HG02571 (cell line): Measurements from ENCODE around the gene ENG.
"Not testable (repeated sequence)": the region's sequence is repeated elsewhere in the genome, so short reads cannot be mapped to it uniquely, and the experiment has no call there.

Experiments used
- ATAC-seq: cut with Tn5 transposase; IDR thresholded peaks from one replicate; pipeline ENCODE4 v1.9.1; 2021; ENCODE audit warnings: mild to moderate bottlenecking, moderate library complexity; ENCODE audit not compliant: unreplicated experiment

ENG gene

GRCh38 chr9:127878652-127879390 lies 24.4 kb upstream of the ENG start:
- no peak for ATAC-seq

- ATAC-seq = no peak
Measured at GRCh38 chr9:127878001-127878651, 23.7 kb upstream of the ENG start.

- no peak for ATAC-seq
Measured at GRCh38 chr9:127877566-127877998, 23.1 kb upstream of the ENG start, which contains the start of gene AK1. TSS of gene AK1 (minus strand) at chr9:127877675. CDS start at chr9:127874617, 3,058 bp downstream.

- ATAC-seq = no peak
Measured at GRCh38 chr9:127876764-127877562, 22.5 kb upstream of the ENG start.

- no peak for ATAC-seq
Measured at GRCh38 chr9:127876026-127876763, 21.7 kb upstream of the ENG start.

GRCh38 chr9:127875306-127875966 lies 21.0 kb upstream of the ENG start:
- no peak for ATAC-seq

- ATAC-seq = no peak
Measured at GRCh38 chr9:127874301-127875221, 20.1 kb upstream of the ENG start.

- no peak for ATAC-seq
Measured at GRCh38 chr9:127873886-127874285, 19.4 kb upstream of the ENG start.

GRCh38 chr9:127873223-127873691 lies 18.8 kb upstream of the ENG start:
- ATAC-seq = no peak

- ATAC-seq = no peak
Measured at GRCh38 chr9:127872369-127873222, 18.1 kb upstream of the ENG start.

- no peak for ATAC-seq
Measured at GRCh38 chr9:127871531-127871930, 17.1 kb upstream of the ENG start.

GRCh38 chr9:127870887-127871286 lies 16.4 kb upstream of the ENG start:
- ATAC-seq = no peak

- not testable (repeated sequence) for ATAC-seq
Measured at GRCh38 chr9:127870153-127870491, 15.7 kb upstream of the ENG start.

GRCh38 chr9:127869310-127870152 lies 15.1 kb upstream of the ENG start:
- no peak for ATAC-seq

GRCh38 chr9:127868278-127868902 lies 13.9 kb upstream of the ENG start:
- no peak for ATAC-seq

- ATAC-seq = no peak
Measured at GRCh38 chr9:127867356-127868277, 13.2 kb upstream of the ENG start.
